Daoy (cell line): Measurements from ENCODE around the gene ATXN1. TPM values are rescaled to one million over a fixed set of nuclear protein-coding genes. Genes with fewer than 3 reads are reported as not detected.
A peak's percentile ranks its signal among the peaks of the same experiment; 100 is the strongest.

Experiments
- DNase-seq: peaks from one replicate; pipeline ENCODE4 v3.0.0-alpha.2; 2015; ENCODE audit warnings: low read depth
- total RNA-seq: library from RNA; depleted of rRNA; stranded (reverse); fragments of >200 nt; shearing (Covaris generic); gene quantifications from 2 replicates; pipeline ENCODE4 v1.2.3, GENCODE V29; 2014

ATXN1 gene
- total RNA-seq, 1 experiment from 2014 or later, result 33.8 TPM

DNA sequence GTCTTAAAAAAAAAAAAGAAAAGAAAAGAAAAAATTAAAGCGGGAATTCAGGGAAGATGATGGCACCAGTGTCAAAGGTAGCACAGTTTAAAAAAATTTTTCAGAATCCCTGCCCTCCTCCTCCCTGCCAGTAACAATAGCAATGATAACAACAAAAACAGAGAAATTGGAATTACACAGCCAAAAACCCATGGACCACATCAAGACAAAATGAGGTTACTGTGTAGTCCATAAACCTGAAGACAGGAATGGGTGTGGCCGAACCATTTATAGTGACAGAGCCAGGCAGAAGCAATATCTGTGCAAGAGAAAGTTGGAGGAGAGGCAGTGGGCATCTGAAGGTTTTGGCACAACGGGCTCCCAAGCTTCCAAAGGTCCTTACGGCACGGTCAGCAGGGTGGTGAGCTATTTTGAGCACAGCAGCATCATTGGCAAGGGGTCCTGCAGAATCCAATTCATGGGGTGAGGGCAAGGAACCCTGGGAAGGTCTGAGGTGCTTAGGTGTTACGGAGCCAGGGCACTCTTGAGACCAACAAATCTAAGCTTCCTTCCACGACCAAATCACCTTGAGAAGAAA is 320.5 kb downstream of the ATXN1 start:
- DNase-seq, result no peak

DNA sequence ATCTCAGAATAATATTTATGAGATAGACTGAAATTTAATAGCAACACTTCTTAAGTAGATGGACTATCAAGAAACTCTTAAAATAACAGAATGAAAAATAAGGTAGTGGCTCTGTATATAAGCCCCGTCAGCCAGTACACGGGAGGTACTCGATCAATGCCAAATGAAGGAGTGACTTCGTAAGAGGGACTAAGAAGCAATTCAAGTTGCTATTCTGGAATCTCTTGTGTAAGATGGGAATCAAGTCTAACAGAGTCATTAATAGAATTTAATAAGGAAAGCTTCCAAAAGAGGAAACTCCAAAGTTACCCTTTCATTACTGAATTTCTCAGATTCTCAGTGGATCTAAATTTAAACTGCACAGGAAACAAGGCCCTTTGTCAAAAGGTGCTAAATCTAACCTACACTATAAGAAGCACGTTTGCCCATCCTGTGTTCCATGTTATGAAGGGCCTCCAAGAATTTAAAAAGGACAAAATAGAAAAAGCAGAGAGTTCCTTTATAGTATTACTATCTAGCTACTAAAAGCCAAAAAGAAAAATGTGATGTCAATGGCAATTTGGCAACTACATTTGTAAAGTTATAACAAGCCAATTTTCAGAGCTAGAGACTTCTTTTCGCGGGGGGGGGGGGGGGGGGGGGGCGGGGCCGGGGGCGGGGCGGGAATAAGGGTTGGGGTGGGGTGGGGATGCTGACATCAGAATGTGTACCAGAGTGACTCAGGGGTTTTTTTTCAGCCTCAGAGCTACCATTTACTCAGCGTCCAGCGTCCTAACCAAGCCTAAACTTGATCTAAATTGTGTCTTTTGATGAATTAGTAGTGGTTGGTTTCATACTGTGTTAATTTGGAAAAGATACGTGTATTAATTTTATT is 322.3 kb downstream of the ATXN1 start:
- DNase-seq, result peak; percentile 61

DNA sequence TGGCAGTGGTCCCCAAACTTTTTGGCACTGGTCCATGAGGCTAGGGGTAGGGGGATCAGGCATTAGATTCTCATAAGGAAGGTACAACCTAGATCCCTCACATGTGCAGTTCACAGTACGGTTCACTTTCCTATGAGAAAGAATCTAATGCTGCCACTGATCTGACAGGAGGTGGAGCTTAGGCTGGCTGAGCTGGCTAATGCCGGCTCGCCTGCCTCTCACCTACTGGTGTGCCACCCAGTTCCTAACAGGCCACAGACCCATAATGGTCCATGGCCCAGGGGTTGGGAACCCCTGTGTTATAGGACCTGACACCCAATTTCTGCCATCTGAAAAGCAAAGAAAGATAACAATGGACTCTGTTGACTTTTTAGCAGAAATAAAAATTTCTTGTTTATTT is 323.3 kb downstream of the ATXN1 start:
- no peak for DNase-seq

DNA sequence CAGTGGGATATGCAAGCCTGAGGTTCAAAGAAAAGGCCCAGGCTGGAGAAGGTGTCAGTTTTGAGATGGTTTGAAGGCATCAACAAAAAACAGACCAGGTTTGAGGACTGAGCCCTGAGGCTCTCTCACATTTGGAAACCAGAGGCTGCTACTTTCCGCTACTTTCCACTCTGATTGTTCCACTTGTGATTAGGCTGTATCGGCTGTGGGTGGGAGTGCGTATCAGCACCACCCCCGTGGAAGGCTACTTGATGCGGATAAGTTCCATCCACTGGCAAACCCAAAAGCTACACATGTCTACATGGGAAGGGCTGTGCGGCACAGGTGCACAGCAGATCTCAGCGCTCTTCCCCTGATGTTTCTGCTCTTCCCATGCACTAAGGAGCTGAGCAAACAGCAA is 324.2 kb downstream of the ATXN1 start:
- DNase-seq, result no peak

DNA sequence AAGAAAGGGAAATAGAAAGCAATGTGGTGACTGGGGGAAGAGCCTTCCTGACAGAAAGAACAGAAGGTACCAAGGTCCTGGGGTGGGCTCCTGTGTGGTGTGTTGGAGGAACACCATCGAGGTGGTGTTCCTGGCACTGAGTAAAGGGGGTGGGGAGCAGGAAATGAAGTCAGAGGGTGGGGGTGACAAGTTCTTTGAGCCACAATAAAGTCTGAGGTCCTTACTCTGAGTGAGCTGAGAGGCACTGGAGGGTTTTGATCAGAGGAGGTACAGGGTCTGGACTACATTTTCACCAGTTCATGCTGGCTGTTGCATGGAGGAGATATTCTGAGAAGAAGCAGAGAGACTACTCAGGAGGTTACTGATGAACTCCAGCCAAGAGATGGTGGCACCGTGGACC is 324.7 kb downstream of the ATXN1 start:
- DNase-seq, result no peak

DNA sequence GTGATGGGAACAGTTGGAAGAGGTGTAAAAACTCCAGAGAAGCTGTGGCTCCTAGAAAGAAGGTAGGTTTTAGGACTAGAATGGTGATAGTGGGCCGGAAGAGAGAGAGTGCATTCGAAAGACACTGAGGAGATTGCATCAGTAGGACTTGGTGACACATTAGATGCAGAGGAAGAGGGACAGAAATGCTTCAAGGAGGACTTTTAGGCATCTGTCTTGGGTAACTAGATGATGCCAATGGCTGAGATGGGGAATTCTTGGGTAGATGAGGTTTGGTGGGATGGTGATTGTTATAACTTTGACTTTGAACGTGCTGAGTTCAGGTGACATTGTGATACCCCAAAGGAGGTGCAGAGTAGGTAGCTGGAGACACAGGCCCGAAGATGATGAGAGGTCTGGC is 326.4 kb downstream of the ATXN1 start:
- no peak for DNase-seq

DNA sequence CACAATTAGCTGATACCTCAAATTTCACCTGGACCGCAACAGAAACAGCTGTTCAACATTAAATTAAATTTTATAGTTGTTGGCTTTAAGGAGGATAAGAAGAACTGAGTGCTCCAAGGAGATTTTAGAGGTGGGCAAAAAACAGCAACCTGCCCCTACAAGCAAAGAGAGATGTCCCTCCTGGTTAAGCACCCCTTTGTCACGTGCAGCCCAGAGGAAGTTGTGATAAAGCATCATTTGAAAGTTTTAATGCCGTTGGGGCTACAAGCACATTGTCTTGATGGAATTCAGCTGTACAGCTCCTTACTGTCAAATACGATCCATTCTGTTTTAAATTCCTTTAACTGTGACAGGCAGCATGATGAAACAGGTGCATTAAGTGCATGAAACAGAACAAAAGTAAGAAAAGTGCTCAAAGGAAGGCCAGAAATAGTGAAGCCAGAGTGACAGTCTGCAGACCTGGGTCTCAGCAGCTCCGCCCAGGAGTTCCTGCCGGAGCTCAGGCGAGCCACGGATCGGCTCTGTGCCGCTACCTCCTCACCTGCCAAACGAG is 327.8 kb downstream of the ATXN1 start:
- DNase-seq, result no peak

DNA sequence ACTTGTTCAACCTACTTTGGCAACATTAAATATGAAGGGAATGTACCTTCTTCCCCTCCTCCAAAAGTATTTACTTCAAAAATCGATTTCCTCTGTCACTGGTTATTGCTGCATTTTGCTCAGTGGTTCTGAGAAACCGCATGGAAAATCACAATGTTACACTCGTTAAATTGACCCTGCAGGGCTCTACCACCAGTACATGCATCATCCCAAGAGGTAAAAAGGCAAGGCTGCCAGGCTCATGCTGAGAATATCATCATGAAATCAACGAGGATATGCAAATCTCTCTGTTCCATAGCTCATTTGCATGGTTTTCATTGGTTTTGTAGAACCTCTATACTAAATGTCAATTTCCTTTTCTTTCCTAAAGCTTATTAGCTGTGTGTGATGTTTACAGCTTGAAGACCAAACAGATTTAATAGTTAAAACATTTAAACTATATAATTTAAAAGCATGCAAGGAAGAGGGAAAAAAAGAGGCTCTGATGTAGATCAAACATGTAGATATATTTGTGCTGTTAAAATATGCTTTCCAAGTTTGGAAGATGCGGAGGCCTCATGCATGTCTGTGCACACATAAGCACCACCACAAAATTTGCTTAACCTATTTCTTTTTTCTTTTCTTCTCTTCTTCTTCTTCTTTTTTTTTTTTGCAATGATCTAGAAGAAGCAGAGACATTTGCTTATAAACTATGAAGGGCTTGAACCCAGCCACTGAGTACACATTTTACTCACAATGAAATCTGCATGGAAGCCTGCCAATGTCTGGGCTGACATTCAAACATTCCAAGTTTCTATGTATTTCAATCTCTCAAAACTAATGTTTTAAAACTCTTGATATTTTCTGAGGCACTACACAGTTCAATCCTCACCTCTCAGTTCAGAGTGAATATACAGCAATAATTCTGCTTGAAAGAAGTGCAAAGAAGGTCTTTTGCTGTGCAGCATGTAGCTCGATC is 328.9 kb downstream of the ATXN1 start:
- no peak for DNase-seq

DNA sequence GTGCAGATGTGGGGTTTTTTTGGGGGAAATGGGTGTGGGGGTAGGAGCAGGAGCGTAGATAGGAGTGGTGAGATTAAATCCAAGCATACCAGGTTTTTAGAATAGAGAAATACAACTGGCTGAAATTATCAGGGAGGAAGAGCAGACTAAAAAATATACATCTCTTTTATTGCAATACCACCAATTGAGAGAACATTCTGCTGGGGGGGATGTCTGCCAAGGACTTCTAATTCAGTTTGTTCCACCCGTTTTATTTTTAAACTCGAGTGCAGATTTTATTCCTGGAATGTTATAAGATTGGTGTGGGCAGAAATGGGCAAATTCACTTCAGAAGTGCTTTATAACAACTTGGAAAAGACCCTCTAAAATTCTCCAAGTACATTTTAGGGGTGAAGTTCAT is 330.2 kb downstream of the ATXN1 start:
- no peak for DNase-seq

DNA sequence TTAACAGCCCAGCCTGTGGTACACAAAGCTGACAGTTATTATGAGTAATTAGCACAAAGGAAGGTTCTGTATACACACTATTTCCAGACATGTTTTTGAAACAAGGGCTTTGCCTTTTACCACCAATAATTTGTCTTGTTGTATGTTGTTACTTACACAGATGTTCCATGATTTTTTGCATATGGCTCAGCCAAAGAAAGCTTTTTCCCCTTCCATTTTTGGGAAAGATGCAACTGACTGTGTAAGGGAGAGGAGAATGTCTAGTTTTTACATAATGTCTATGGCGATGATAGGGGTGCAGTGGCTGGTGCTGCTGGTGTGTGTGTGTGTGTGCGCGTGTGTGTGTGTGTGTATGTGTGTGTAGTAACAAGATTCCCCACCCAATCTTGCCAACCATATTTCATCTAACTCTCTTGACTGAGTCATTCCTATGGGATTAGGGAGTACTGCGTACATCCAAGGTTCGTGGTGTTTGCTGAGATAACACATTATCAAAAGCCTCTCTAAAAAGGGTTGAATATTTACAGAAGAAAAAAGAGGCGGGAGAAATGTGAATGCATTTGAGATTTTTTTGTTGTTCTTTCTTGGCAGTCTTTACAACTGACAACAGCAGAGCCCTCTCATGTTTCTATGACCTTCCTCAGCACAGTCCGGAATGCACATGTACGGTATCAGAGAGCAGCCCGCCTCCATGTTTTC is 330.7 kb downstream of the ATXN1 start:
- DNase-seq, result no peak

DNA sequence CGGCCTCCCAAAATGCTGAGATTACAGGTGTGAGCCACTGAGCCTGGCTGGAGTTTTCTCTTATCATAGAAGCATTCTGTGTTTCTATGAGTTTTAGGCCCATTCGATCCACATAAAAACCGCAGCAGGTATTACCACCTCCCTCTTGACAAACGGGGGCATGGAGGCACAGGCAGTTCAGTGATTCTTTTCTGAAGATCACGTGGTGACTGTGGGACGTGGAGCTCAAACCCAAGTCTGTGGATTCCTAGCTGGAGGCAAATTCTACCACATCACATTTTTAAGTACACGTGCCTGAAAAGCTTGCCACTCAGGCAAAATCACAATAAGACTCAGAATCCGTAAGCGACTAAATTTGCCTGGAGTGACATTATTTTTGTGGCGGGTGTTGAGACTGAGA is 331.6 kb downstream of the ATXN1 start:
- DNase-seq, result no peak

DNA sequence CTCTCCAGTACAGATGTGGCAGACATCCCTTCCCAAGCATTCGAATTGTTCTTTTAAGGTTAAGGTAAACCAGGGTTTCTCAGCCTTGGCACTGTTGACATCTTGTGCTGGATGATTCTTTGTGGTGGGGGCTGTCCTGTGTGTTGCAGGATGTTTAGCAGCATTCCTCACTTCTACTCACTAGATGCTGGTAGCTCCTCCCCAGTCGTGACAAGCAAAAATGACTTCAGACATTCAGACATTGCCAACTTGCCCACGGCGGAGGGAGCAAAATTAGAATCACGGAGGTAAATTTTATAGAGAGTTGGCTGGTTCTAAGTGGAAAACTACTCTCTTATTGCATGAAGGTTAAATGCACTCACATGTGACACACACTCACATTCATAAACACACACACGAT is 334.1 kb downstream of the ATXN1 start:
- no peak for DNase-seq

DNA sequence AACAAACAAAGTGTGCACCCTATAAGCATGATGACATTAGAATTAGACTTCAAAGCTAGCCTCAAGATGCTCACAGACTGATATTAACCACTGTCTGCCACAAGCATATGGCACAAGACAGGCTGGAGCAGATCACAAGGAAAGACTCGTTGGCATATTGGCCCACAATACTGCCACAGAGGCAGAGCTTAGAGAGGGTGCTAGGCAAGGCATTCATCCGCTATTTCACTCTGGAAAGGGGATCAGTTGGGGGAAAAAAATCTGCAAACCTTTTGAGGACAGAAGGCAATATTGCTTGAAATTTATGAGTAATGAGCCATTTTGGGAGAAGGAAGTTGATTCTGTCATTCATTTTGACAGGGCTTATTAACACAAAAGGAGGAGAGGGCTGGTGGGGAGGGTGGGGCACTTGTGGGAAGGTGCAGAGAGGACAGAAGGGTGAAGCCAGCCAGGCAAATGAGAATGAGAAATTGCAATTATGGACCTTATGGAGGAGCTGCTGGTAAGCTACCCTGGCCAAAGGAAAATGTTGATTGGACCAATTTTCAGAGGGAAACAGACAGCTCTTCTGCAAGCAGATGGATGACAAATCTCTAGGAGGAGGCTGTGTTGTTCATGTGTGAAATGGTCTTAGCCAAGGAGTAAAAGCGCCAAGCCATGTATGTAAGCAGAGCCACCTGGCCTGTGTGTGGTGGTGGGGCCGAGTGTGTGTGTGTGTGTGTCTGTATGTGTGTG is 335.2 kb downstream of the ATXN1 start:
- DNase-seq, result no peak

DNA sequence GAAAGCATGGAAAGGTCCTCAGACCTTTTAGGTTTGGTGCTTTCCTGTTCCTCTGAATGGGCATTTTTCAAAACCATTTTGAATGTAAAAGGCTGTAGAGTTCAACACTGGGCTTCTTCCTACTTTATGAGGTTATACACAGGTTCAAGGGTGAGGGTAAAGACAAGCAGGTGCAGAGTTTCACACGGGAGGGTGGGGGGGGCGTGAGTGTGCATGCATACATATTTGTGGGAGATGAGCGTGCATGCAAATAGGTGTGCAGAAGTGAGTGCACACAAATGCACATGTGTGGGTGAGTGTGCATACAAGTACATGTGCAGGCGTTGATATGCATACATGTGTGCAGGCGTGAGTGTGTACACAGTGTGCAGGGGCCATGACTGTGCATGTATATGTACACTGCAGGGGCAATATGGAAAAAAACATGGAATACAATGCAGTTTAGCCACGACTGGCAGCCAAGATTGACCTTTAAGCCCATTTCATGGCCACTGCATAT is 339.7 kb downstream of the ATXN1 start:
- no peak for DNase-seq

DNA sequence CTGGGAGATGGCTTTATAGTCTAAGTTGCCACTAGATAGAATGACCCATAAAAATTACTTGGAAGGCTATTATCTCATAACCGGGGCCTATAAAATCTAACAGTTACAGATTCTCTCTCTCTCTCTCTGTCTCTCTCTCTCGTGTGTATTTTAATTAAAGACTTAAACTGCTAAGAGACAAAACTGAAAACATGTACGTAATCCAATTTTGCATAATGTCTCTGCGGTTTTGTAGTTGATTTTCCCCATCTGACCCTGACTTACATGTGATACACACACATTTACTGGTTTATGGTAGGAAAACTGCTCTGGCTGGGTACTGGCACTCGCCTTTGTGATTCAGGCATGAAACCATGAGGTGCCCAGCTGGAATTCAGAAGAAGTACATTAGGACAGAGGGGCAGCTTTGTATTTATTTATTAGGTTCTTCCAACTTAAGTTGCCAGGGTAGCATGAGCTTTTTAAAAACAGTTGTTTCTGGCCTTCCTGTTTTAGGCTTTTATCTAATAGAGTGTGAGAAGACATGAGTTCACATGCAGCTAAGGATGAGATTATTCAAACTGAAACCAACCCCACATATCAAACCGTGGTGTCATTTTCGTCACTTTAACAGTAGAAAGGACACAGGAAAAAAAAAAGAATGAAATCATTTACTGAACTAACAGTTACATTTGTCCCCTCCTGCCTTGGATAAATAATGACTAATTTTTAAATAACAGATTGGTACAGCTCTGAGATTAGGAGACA is 340.4 kb downstream of the ATXN1 start:
- DNase-seq, result no peak

DNA sequence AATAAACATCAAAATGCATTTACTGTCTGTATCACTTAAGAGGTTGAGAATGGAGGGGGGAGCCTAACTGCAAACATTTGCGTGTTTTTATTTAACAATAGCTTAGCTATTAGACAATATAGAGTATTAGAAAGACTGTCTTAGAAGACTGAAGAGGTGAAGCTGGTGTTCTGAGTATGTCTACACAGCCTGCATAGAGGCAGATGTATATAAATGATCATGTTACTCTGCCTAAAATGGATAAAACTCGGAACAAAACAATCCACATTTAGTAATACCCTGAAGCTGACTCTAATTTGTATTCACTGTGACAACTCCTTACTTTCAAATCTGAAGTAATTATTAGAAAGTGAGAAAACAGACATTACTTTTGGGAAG is 340.9 kb downstream of the ATXN1 start:
- DNase-seq, result no peak

DNA sequence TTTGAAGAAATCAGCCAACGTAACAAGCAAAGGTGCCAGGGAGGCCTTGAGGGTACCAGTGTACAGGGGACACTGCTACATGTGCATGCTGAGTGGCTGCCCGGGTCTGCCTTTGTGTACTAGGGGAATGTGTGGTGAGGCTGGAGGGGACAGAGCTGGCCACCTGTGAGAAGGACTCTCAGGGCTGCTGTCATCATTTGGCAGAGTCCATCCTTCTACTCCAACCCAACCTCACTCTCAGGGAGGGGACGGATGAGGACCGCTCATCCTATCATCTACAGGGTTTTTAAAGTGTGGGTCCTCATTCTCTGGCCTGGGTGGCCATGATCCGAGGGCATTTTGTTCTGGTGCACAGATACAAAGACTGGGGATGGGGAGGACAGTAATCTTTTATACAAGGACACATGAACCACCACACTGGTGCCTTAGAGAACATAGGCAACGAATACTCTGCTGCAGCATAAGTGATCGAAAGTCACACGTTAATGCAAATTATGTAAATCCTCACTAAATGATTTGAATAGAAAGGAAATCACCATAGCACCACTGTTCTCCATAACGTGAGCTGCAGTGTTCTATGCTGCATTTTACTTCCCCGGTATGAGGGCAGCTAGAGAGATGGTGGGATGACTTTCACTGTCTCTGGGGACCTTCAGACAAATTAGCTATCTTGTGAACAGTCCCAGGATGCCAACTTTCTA is 341.5 kb downstream of the ATXN1 start:
- DNase-seq, result no peak

DNA sequence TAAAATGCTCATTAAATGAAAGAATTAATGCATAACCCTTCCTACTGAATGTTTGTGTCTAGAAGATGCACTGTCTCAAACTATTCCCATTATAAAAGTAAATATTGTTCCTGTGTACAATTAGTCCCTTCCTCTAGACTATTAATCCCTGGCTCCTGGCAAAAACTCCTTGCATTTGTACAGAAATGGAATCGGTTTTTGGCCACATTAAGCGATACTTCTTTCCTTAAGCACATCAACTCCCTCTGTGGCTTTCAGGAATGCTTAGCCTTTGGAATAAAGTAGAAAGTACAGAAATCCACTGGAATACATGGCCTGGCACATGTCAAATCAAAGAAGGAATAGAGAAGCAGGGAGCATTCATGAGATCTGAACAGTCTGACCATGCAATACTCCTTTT is 343.1 kb downstream of the ATXN1 start:
- no peak for DNase-seq

DNA sequence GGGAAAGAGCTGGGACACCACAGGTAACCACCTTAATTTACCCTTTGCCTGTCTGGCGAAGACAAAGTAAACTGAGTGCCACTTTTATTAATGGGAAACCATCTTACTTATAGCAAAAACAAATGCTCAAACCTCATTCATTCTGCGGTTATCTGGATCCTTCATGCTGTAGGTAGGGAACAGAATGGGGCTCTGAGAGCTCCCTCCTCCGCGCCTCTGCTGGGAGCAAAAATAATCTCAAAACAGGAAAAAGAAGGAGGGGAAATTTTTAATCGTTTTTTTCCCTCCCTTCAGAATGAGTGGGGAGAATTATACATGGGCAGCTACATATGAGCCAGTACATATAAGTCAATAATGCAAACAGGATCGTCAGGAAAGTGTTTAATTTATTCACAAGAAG is 345.6 kb downstream of the ATXN1 start:
- DNase-seq, result no peak
